Measurements from ENCODE around the gene JDP2. TPM values are rescaled to one million over a fixed set of nuclear protein-coding genes. Genes with fewer than 3 reads are reported as not detected.

JDP2 gene
- total RNA-seq, 2 experiments from 2014 or later, result 2.1 TPM

DNA sequence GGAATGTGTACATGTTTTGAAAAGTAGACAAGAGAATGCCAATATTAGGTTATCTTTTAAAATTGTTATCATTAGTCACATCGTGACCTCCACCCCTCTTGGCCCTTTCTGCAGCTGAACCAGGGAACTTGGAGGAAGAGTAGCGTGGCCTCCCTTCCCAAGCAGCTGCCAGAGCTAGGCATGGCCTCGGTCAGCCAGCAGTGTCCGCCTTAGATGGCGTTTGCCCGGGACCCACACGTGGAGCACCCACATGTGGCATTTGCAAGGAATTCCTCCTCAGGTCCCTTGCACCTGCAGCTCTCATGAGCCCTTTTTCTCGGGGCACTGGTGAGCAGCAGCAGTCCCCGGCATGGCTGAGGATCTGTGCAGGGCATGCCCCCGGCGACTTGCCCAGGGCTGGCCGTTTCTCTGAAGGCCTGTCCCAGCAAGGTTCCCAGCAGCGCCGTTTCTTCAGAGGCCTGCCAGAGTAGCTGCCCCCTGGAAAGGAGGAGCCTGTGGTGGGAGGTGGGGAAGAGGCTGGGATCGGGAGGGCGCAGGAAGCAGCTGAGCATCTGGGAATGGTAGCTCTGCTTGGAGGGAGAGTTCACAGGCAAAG is 10.8 kb downstream of the JDP2 start:
- Mint-ChIP-seq H3K36me3 (no peaks in the 10 kb centered on the region), H3K4me3 (no peak overlapping the region), H3K9me3 (no peaks in the 10 kb centered on the region), H3K27ac (no peak overlapping the region), H3K4me1 (peaks cover 2% of the 10 kb centered on the region), H3K27me3 (peaks cover 3% of the 10 kb centered on the region)
- no peak for DNase-seq

DNA sequence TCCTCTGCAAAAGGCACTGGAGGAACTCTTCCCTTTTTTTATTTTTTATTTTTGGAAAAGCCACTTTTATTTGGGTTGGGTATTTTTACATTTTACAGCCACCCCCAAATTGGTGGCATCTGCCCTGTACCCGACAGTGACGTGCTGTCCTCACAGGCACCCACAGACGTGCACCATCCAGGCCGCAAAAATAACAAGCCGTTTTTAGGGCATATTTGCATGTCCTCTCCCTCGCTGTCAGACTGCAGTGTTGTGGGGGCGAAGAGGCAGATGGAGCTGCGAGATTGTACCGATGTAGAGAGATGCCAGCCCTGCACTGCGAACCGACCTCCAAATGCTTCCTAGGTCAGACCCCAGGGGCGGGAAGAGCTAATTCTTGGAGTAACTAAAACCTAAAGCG is 12.2 kb downstream of the JDP2 start:
- no peaks in the 10 kb centered on the region for H3K27me3 Mint-ChIP-seq

GRCh38 chr14:75440733-75441477 is 13.1 kb downstream of the JDP2 start:
- H3K4me3 Mint-ChIP-seq, result no peak overlapping the region
- H3K27ac Mint-ChIP-seq, result no peak overlapping the region
- no peaks in the 10 kb centered on the region for H3K4me1 Mint-ChIP-seq
- H3K36me3 Mint-ChIP-seq, result no peaks in the 10 kb centered on the region
- H3K27me3 Mint-ChIP-seq, result no peaks in the 10 kb centered on the region
- no peak for DNase-seq
- H3K9me3 Mint-ChIP-seq, result no peaks in the 10 kb centered on the region

More for the DNA sequence above, 12.2 kb downstream of the JDP2 start:
- H3K4me3 Mint-ChIP-seq, result no peak overlapping the region
- no peaks in the 10 kb centered on the region for H3K9me3 Mint-ChIP-seq
- H3K27ac Mint-ChIP-seq, result no peak overlapping the region
- H3K36me3 Mint-ChIP-seq, result no peaks in the 10 kb centered on the region
- no peak for DNase-seq
- peaks cover 2% of the 10 kb centered on the region for H3K4me1 Mint-ChIP-seq

GRCh38 chr14:75441728-75442127 is 13.9 kb downstream of the JDP2 start:
- Mint-ChIP-seq H3K27me3 (no peaks in the 10 kb centered on the region), H3K4me1 (no peaks in the 10 kb centered on the region), H3K4me3 (no peak overlapping the region), H3K27ac (no peak overlapping the region), H3K36me3 (no peaks in the 10 kb centered on the region), H3K9me3 (no peaks in the 10 kb centered on the region)
- no peak for DNase-seq

DNA sequence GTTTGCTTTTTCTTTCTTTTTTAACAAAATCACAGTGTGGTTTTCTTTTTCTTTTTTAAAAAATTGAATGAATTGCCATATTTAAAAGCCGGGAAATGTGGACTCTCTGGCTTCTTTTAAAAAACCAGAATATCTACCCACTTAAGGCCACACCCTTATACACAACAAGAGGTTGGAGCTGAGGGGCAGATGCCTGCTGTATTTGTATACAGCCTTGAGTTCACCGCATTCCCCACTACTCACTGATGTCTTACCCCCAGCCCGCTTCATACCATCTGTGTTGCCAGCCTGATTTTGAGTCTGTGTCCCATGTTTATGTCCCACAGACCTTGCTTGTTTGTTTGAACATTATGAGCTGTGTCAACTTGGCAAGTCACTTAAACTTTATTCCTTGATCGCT is 14.3 kb downstream of the JDP2 start:
- Mint-ChIP-seq H3K9me3 (no peaks in the 10 kb centered on the region), H3K36me3 (no peaks in the 10 kb centered on the region), H3K27ac (no peak overlapping the region), H3K4me3 (no peak overlapping the region), H3K4me1 (no peaks in the 10 kb centered on the region), H3K27me3 (no peaks in the 10 kb centered on the region)
- no peak for DNase-seq

DNA sequence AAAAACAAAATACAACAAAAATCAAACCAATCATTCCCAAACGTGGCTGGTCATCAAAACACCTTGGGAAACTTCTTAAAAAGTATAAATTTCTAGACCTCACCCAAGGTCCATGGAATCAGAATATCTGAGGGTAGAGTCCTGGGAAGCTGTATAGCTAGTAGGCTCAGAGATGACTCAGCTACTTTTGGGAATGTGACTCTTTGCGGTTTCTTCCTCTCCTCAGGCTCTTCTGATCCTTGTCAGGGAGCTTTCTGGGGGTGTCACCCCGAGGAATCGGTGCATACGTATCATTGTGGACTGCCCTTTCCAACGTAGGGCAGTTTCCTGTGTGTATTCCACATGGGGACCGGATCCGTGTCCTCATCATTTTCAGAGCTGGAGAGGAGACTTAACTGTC is 14.8 kb downstream of the JDP2 start:
- Mint-ChIP-seq H3K9me3 (no peaks in the 10 kb centered on the region), H3K27me3 (no peaks in the 10 kb centered on the region), H3K4me1 (no peaks in the 10 kb centered on the region), H3K4me3 (no peak overlapping the region), H3K27ac (no peak overlapping the region), H3K36me3 (no peaks in the 10 kb centered on the region)
- DNase-seq, result no peak

GRCh38 chr14:75443203-75443969 is 15.6 kb downstream of the JDP2 start:
- H3K4me3 Mint-ChIP-seq, result no peak overlapping the region
- H3K4me1 Mint-ChIP-seq, result no peaks in the 10 kb centered on the region
- no peaks in the 10 kb centered on the region for H3K27me3 Mint-ChIP-seq
- no peaks in the 10 kb centered on the region for H3K9me3 Mint-ChIP-seq
- no peak for DNase-seq
- no peaks in the 10 kb centered on the region for H3K36me3 Mint-ChIP-seq
- H3K27ac Mint-ChIP-seq, result no peak overlapping the region

GRCh38 chr14:75445236-75445635 is 17.4 kb downstream of the JDP2 start:
- Mint-ChIP-seq H3K27me3 (no peaks in the 10 kb centered on the region), H3K4me1 (no peaks in the 10 kb centered on the region)
- DNase-seq, result no peak

DNA sequence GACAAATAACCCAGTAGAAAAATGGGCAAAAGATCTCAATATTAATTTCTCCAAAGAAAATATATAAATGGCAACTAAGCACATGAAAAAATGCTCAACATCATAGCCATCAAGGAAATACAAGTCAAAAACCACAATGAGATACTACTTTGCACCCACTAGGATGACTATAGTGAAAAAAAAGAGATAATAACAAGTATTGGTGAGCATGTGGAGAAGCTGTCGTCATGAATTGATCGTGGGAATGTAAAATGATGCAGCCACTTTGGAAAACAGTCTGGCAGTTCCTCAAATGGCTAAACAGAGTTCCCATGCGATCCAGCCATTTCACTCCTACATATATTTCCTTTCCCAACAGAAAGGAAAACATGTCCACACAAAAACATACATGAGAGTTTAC is 18.1 kb downstream of the JDP2 start:
- Mint-ChIP-seq H3K27me3 (no peaks in the 10 kb centered on the region), H3K4me3 (no peak overlapping the region), H3K9me3 (no peaks in the 10 kb centered on the region), H3K4me1 (no peaks in the 10 kb centered on the region), H3K27ac (no peak overlapping the region), H3K36me3 (no peaks in the 10 kb centered on the region)
- no peak for DNase-seq

More at GRCh38 chr14:75445236-75445635, 17.4 kb downstream of the JDP2 start:
- H3K27ac Mint-ChIP-seq, result no peak overlapping the region
- H3K4me3 Mint-ChIP-seq, result no peak overlapping the region
- H3K9me3 Mint-ChIP-seq, result no peaks in the 10 kb centered on the region
- no peaks in the 10 kb centered on the region for H3K36me3 Mint-ChIP-seq

DNA sequence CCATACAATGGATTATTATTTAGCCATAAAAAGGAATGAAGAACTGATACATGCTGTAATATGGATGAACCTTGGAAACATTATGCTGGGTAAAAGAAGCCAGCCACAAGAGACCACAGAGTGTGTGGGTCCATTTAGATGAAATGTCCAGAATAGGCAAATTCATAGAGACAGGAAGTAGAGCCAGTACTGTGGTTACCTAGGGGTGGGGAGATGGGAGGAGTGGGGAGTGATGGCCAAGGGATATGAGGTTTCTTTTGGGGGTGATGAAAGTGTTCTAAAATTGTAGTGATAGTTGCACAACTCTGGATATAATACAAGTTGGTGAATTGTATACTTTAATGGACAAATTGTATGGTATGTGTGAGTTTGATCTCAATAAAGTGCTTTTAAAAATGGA is 18.6 kb downstream of the JDP2 start:
- Mint-ChIP-seq H3K4me3 (no peak overlapping the region), H3K27ac (no peak overlapping the region), H3K36me3 (no peaks in the 10 kb centered on the region), H3K4me1 (no peaks in the 10 kb centered on the region), H3K27me3 (no peaks in the 10 kb centered on the region), H3K9me3 (no peaks in the 10 kb centered on the region)
- DNase-seq, result no peak

GRCh38 chr14:75448209-75448608 is 20.4 kb downstream of the JDP2 start:
- Mint-ChIP-seq H3K36me3 (no peaks in the 10 kb centered on the region), H3K27me3 (no peaks in the 10 kb centered on the region), H3K27ac (no peak overlapping the region), H3K4me3 (no peak overlapping the region), H3K9me3 (no peaks in the 10 kb centered on the region), H3K4me1 (no peaks in the 10 kb centered on the region)
- DNase-seq, result no peak

DNA sequence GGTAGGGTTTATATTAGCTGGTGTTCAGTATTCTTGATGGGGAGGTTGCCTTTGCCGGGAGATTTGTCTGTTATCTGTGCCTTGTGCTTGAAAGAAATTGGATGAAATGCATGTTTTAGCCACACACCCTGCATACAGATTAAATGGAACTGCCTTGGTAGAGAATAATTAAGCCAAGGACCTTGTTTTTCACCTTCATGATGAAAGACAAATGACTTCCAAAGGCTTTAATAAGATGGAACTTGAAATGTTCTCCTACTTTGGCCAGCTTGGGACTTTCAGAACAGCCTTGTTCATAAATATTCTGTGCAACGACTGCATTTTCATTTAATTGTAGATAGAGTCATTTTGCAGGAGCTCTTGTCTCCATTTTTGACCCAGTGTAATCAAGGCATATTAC is 21.2 kb downstream of the JDP2 start:
- no peaks in the 10 kb centered on the region for H3K27me3 Mint-ChIP-seq
- H3K9me3 Mint-ChIP-seq, result no peaks in the 10 kb centered on the region
- no peaks in the 10 kb centered on the region for H3K36me3 Mint-ChIP-seq
- no peak overlapping the region for H3K4me3 Mint-ChIP-seq
- no peak overlapping the region for H3K27ac Mint-ChIP-seq
- no peak for DNase-seq
- H3K4me1 Mint-ChIP-seq, result peaks cover 3% of the 10 kb centered on the region

DNA sequence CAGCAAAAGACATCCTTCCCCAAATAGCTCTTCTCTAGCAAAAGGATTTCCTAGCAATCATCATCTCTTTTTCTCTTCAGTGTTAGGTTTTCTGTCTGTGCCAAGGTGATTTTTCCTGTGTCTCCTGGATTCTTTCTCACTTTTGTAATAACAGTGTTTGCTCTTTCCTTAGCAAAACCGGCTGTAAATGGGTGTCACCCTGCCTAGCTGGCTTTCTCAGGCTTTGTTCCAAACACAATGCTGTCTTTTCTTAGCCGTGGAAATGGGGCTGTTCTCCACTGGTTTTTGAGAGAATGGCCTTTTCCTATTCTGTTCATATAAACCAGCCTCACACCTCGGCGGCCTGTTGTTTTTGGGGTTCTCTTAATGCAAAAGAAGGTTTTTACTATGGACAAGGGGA is 21.9 kb downstream of the JDP2 start:
- H3K27ac Mint-ChIP-seq, result no peak overlapping the region
- peaks cover 3% of the 10 kb centered on the region for H3K4me1 Mint-ChIP-seq
- DNase-seq, result no peak
- H3K36me3 Mint-ChIP-seq, result no peaks in the 10 kb centered on the region
- no peak overlapping the region for H3K4me3 Mint-ChIP-seq
- H3K9me3 Mint-ChIP-seq, result no peaks in the 10 kb centered on the region
- no peaks in the 10 kb centered on the region for H3K27me3 Mint-ChIP-seq

DNA sequence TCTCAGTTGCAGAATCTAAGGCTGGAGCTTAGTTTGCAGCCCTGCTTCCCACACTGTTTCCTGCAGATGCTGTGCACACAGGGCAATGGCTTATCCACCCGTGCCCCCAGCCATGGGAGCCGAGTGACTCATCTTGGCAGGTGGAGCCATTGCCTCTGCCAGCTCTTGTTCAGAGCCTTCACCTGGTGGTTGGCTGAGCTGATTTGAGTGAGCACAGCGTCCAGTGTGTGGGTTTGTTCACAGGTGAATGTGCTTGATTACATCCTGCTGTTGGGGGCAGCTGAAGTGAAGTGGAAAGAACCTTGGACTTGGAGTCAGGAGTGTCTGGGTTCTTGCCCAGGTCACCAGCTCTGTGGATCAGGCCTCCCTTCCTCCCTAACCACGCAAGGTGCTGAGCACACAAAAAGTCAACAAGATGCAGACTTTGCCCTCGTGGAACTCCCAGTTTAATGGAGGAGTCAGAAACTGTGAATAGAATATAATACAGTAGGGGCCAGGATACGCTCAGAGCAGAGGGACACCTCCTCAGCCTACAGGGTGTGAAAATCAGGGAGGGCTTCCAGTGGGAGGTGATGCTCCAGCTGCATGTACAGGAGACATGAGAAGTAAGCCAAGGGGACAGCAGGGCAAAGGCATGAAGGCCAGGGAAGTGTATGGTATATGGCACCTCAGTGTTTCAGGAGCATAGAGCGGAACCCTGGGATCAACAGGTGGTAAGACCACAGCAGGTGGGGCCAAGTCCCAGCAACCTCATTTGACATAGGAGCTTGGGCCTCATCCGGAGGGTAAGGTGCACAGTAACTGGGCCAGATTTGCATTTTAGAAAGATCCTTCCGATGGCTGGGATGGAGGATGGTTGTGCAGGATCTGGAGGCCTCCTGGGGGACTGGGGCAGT is 22.8 kb downstream of the JDP2 start:
- H3K27me3 Mint-ChIP-seq, result no peaks in the 10 kb centered on the region
- H3K9me3 Mint-ChIP-seq, result no peaks in the 10 kb centered on the region
- no peaks in the 10 kb centered on the region for H3K36me3 Mint-ChIP-seq
- no peak for DNase-seq
- H3K4me3 Mint-ChIP-seq, result no peak overlapping the region
- no peak overlapping the region for H3K27ac Mint-ChIP-seq
- peaks cover 3% of the 10 kb centered on the region for H3K4me1 Mint-ChIP-seq

- no peaks in the 10 kb centered on the region for H3K9me3 Mint-ChIP-seq
- no peaks in the 10 kb centered on the region for H3K36me3 Mint-ChIP-seq
- peaks cover 3% of the 10 kb centered on the region for H3K4me1 Mint-ChIP-seq
- no peak overlapping the region for H3K27ac Mint-ChIP-seq
- H3K4me3 Mint-ChIP-seq, result no peak overlapping the region
- DNase-seq, result no peak
- no peaks in the 10 kb centered on the region for H3K27me3 Mint-ChIP-seq
Measured at GRCh38 chr14:75452324-75452723, 24.5 kb downstream of the JDP2 start.

All from activated naive CD8-positive, alpha-beta T cell treated with anti-CD3 and anti-CD28 coated beads for 36 hours (primary cell).